22Rv1 (cell line): ENCODE data around the gene ASTN1.

ENCODE experiments used
- CTCF ChIP-seq: fragments of 450-650 bp; IDR thresholded peaks from 2 replicates; pipeline ENCODE4 v1.5.1; 2017; ENCODE audit warnings: mild to moderate bottlenecking
- ZFX ChIP-seq: fragments of 450-650 bp; IDR thresholded peaks from 2 replicates; pipeline ENCODE4 v1.6.1; 2017; ENCODE audit warnings: antibody characterized with exemption, borderline replicate concordance

- no peak for TF ChIP-seq CTCF
- no peak for TF ChIP-seq ZFX
These were observed 33.7 kb upstream of the ASTN1 start for GRCh38 chr1:177198243-177198642.
